BLaER1 treated with 17β-estradiol and CSF1 and Interleukin-3, amounts not matched to agents 10 nM and 100 nM (cell line): ENCODE results near the gene SORBS2.

ENCODE experiments used
- H3K27ac ChIP-seq, 11 experiments: shearing (Covaris generic); formaldehyde crosslinking; 2 replicates each; pipeline ENCODE4 v1.8.1; 2022
- H3K27me3 ChIP-seq, 11 experiments: shearing (Covaris generic); formaldehyde crosslinking; 2 replicates each; pipeline ENCODE4 v1.8.1; 2022
- H3K36me3 ChIP-seq, 11 experiments: shearing (Covaris generic); formaldehyde crosslinking; 2 replicates each; pipeline ENCODE4 v1.8.1; 2022
- H3K4me1 ChIP-seq, 10 experiments: shearing (Covaris generic); formaldehyde crosslinking; 2 replicates each; pipeline ENCODE4 v1.8.1; 2022
- H3K4me2 ChIP-seq, 11 experiments: shearing (Covaris generic); formaldehyde crosslinking; 2 replicates each; pipeline ENCODE4 v1.8.1; 2022
- H3K4me3 ChIP-seq, 10 experiments: shearing (Covaris generic); formaldehyde crosslinking; 2 replicates each; pipeline ENCODE4 v1.8.1; 2022
- H3K9ac ChIP-seq, 11 experiments: shearing (Covaris generic); formaldehyde crosslinking; 2 replicates each; pipeline ENCODE4 v1.8.1; 2022
- H3K9me3 ChIP-seq, 11 experiments: shearing (Covaris generic); formaldehyde crosslinking; replicated peaks in 1 of 11; 2 replicates each; pipeline ENCODE4 v1.8.1; 2022
- H4K20me1 ChIP-seq, 11 experiments: shearing (Covaris generic); formaldehyde crosslinking; 2 replicates each; pipeline ENCODE4 v1.8.1; 2022
- Cebpa-rat ChIP-seq, 11 experiments: shearing (Covaris generic); IDR thresholded peaks; 2 replicates each; pipeline ENCODE4 v1.8.1; 2022

Gene SORBS2

DNA sequence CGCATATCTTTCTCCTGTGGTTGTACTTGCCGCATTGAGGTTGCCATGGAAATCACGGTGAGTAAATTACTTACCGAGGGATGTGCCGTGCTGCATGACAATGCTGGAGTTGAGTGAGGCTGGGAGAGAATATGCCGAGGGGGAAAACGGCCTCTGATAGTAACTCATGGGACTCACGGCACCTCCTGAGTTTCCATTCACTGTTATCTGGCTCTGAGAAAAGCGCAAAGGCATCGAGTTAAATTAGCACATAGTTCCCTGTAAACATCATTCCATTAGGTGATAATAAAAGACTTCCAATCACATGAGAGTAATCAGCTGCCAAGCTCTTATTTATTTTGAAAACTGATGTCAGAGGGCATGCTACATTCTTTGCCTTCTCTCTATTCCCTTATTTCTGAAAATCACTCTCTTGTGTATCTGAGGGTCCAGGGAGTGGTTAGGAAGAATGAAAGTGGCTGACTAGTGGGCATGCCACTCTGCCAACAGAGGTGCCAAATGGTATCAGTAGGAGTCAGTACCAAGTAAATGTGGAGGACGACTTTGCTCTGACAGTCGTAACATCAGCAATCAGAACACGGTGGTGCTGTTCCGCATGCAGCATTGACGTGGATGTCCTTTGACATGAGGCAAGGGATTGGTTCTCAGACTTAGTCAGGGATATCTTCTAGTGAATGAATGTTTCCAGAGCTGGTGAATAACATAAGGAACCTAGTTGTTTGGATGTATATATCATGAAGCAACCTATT is 149.8 kb downstream of the SORBS2 start:
- Histone ChIP-seq H3K27me3 (no peaks in the 10 kb centered on the region), H3K36me3 (no peaks in the 10 kb centered on the region; a peak in 1 of 22 replicates), H3K4me2 (no peak overlapping the region), H3K4me3 (no peak overlapping the region), H3K9ac (no peak overlapping the region), H3K4me1 (no peaks in the 10 kb centered on the region), H4K20me1 (no peaks in the 10 kb centered on the region), H3K27ac (no peak overlapping the region), H3K9me3 (no peaks in the 10 kb centered on the region)
- no peak for TF ChIP-seq Cebpa-rat (IDR thresholded peaks at IDR 0.05)

DNA sequence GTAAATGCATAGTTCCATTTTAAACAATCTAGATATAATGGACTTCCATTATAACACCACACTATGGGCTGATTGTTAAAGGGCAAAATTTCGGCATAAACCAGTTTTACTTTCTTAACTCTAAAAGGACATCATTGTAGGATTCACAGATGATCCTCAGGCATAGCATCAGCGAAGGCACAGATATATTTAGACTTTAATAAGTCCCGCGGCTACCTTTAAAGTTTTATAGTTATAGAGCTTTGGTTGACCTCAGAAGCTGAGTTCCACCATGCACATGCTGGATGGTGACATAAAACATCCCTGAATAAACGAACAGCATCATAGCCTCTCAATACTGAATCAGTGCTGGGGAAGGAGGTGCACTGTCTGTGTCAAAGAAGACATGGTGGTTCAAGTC is 151.7 kb downstream of the SORBS2 start:
- H3K27ac ChIP-seq, result no peak overlapping the region
- H3K27me3 ChIP-seq, result no peaks in the 10 kb centered on the region
- no peaks in the 10 kb centered on the region for H3K4me1 ChIP-seq
- no peaks in the 10 kb centered on the region for H4K20me1 ChIP-seq
- no peak overlapping the region for H3K9ac ChIP-seq
- H3K4me3 ChIP-seq, result no peak overlapping the region
- H3K9me3 ChIP-seq, result no peaks in the 10 kb centered on the region
- H3K4me2 ChIP-seq, result no peak overlapping the region
- no peaks in the 10 kb centered on the region; a peak in 1 of 22 replicates for H3K36me3 ChIP-seq
- TF ChIP-seq Cebpa-rat (IDR thresholded peaks at IDR 0.05), result no peak

DNA sequence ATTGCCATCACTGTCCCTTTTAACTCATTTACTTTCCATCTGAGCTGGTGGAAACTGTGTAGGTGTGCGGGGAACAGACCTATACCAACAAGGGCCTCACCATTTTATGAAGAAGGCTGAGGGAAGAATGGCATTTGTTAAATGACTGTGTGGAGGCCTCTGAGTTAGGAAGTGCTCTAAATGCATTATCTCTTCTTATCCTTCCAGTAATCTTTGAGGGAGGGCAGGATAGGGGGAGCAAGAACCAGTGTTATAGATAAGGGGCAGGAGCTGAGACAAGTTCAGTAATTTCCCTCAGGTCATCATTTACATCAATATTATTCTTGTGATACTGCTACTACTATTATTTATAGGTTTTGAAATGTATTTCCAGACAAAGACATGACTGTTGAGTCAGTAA is 154.3 kb downstream of the SORBS2 start:
- H4K20me1 ChIP-seq, result no peaks in the 10 kb centered on the region
- H3K9ac ChIP-seq, result no peak overlapping the region
- TF ChIP-seq Cebpa-rat (IDR thresholded peaks at IDR 0.05), result no peak
- H3K4me3 ChIP-seq, result no peak overlapping the region
- H3K4me1 ChIP-seq, result no peaks in the 10 kb centered on the region
- H3K27me3 ChIP-seq, result no peaks in the 10 kb centered on the region
- no peak overlapping the region for H3K4me2 ChIP-seq
- H3K9me3 ChIP-seq, result no peaks in the 10 kb centered on the region
- H3K27ac ChIP-seq, result no peak overlapping the region
- H3K36me3 ChIP-seq, result no peaks in the 10 kb centered on the region; a peak in 1 of 22 replicates

DNA sequence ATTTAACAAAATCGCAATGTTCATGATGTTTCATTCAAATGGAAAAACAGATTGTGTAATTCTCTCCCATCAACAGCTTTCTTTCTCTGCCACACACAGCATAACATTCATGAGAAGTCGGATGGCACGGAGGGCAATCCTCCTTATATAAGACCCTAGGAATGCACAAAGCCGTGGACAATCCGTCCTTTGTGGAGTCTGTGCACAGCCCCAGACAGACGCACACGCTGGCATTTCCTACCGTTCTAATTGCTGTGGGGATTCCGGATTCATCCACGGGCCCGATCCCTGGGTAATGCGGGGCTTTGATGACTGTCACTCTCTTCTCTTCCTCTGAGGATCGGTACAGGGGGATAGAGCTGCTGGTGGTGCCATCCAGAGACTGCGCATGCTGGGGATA is 154.8 kb downstream of the SORBS2 start:
- H3K9me3 ChIP-seq, result no peaks in the 10 kb centered on the region
- no peaks in the 10 kb centered on the region for H3K27me3 ChIP-seq
- H3K4me2 ChIP-seq, result no peak overlapping the region
- H3K9ac ChIP-seq, result no peak overlapping the region
- H3K27ac ChIP-seq, result no peak overlapping the region
- no peak overlapping the region for H3K4me3 ChIP-seq
- H3K36me3 ChIP-seq, result no peaks in the 10 kb centered on the region; a peak in 1 of 22 replicates
- no peaks in the 10 kb centered on the region for H3K4me1 ChIP-seq
- TF ChIP-seq Cebpa-rat (IDR thresholded peaks at IDR 0.05), result peak in 1 of 11 experiments; percentile 14; a peak in 1 of 22 replicates
- no peaks in the 10 kb centered on the region for H4K20me1 ChIP-seq

DNA sequence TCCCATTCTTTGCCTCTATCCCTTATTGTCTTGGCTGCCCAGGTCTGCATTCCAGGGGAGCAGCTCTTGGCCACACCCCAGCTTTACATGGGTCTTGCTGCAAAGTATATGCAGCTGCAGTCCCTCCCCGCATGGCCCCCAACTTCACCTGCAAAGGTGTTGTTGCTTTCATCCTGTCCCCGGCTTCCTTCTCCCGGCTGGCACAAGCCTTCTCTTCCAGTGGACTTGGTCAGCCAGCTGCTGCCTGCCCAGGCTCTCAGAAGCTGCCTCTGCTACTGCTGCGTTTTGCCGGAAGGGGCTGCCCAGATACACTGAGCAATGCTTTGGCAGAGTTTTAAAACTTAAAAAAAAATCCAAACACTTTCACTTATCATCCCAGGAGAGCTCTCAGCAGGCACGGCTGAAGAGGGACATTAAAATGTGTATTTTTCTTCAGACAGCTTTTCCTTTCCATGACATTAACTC is 155.5 kb downstream of the SORBS2 start:
- Histone ChIP-seq H3K27me3 (no peaks in the 10 kb centered on the region), H3K27ac (no peak overlapping the region), H3K4me2 (no peak overlapping the region), H3K9ac (no peak overlapping the region), H3K4me1 (no peaks in the 10 kb centered on the region), H3K36me3 (no peaks in the 10 kb centered on the region), H3K9me3 (no peaks in the 10 kb centered on the region), H3K4me3 (no peak overlapping the region), H4K20me1 (no peaks in the 10 kb centered on the region)
- no peak for TF ChIP-seq Cebpa-rat (IDR thresholded peaks at IDR 0.05)

DNA sequence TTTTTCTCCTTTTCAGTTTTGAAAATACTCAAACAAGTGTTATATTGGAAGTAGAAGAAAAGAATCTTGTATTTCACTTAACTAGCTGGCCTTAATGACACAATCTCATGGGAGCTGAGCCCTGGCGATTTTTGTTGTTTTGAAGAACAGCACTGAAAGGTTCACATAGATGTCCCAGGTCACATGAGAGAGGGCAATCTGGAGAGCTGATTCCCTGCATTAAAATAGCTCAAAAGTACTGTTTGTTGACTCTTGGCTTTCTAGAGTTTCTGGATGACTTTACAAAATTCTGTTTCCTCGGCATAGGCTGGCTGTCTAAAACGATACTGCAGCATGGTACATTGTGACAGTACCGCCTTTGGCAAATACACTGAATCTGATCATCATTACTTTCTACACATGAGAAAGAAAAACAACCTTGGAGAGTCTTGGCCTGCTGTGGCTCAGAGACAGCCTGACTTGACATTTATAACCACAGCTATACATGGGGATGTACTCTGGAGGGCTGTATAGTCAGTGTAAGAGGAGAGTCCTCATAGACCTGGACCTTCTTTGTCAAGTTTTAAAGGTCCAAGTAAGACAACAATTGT is 156.9 kb downstream of the SORBS2 start:
- TF ChIP-seq Cebpa-rat (IDR thresholded peaks at IDR 0.05), result no peak
- H3K4me2 ChIP-seq, result no peak overlapping the region
- H3K27me3 ChIP-seq, result no peaks in the 10 kb centered on the region
- H4K20me1 ChIP-seq, result no peaks in the 10 kb centered on the region
- H3K4me3 ChIP-seq, result no peak overlapping the region
- H3K27ac ChIP-seq, result no peak overlapping the region
- no peak overlapping the region for H3K9ac ChIP-seq
- no peaks in the 10 kb centered on the region for H3K4me1 ChIP-seq
- no peaks in the 10 kb centered on the region for H3K36me3 ChIP-seq
- no peaks in the 10 kb centered on the region for H3K9me3 ChIP-seq

DNA sequence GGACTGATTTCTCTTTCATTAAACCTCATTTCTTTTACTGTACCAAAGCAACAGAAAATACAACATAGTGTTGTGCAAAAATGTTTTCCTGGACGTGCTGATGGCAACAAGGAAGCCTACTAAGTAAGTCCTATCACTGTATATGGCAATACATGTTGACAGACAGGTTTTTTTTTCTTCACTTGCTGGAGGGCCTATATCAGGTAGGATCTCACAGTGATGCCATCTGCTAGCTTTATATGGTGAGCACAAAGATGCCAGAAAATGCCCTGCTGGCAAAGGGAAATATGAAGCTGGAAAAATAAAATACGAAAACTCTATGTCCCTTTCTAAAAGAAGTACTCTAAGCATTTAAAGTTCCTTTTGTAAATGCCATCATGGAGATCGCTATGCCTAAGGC is 157.7 kb downstream of the SORBS2 start:
- H3K9ac ChIP-seq, result no peak overlapping the region
- H3K9me3 ChIP-seq, result no peaks in the 10 kb centered on the region
- H3K4me1 ChIP-seq, result no peaks in the 10 kb centered on the region
- no peaks in the 10 kb centered on the region for H3K36me3 ChIP-seq
- no peak overlapping the region for H3K27ac ChIP-seq
- no peak overlapping the region for H3K4me2 ChIP-seq
- H4K20me1 ChIP-seq, result no peaks in the 10 kb centered on the region
- H3K4me3 ChIP-seq, result no peak overlapping the region
- no peak for TF ChIP-seq Cebpa-rat (IDR thresholded peaks at IDR 0.05)
- no peaks in the 10 kb centered on the region for H3K27me3 ChIP-seq

DNA sequence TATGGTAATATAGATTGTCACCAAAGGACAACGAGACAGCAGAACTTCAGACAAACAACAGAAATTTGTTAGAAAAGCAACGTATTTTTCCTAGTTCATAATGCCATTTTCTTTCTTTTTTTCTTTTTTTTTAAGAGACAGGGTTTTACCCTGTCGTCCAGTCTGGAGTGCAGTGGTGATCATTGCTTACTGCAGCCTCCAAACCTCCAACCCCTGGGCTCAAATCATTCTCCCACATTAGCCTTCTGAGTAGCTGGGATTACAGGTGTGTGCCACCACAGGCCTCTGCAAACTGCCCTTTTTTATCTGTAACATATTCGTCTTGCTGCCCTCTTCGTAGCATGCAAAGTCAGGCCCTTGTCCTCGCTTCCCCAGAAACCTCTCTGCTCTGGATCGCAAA is 160.1 kb downstream of the SORBS2 start:
- Histone ChIP-seq H3K27me3 (no peaks in the 10 kb centered on the region), H3K4me1 (no peaks in the 10 kb centered on the region), H4K20me1 (no peaks in the 10 kb centered on the region), H3K9ac (no peak overlapping the region), H3K9me3 (no peaks in the 10 kb centered on the region), H3K4me2 (no peak overlapping the region), H3K36me3 (no peaks in the 10 kb centered on the region), H3K27ac (no peak overlapping the region), H3K4me3 (no peak overlapping the region)
- no peak for TF ChIP-seq Cebpa-rat (IDR thresholded peaks at IDR 0.05)

DNA sequence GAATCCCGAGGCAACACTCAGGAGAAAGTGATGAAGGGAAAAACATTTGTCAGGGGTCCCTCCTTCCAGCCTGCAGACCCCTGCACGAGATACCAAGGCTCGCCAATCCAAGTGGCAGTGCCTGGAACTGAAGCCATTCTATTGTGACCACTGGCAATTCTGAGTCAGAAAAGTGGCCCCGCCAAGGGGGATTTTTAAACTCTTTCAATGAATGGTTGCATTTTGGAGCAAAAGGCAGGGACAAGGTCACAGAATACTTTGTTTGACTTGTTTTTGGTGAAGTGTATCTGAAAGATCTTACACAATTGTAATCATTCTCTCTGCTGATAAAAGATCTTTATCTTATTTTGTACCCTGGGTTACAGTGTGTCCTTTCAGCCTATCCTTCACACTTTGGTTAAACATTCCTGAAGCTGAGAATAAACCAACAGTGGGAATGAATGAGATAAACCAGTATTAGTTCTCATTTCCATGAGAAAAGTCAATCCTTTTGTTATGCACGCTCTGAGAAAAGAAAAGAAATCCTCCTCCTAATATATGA is 160.8 kb downstream of the SORBS2 start:
- H3K4me2 ChIP-seq, result no peak overlapping the region
- TF ChIP-seq Cebpa-rat (IDR thresholded peaks at IDR 0.05), result no peak
- H3K36me3 ChIP-seq, result no peaks in the 10 kb centered on the region

DNA sequence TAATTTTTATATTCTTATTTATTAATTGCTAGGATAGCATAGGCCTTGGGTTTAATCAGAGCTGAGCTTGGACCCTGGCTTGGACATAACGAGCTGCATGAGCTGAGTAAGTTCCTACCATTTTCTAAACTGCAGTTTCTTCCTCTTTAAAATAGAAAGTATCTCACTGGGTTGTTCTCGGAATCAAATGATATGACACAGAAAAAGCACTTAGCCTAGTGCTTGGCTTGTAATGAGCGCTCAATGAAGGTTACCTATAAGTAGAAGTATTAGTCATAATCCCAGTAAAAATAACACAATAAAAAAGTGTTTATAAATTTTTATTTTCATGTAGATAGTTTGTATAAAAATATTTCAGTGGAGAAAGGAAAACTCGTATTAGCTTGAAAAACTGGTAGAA is 163.4 kb downstream of the SORBS2 start:
- no peak overlapping the region for H3K9ac ChIP-seq
- H3K27ac ChIP-seq, result no peak overlapping the region
- H3K36me3 ChIP-seq, result no peaks in the 10 kb centered on the region
- peaks cover 0 to 9% (median 0%) of the 10 kb centered on the region in 10 experiments; a peak in 4 of 20 replicates for H3K4me1 ChIP-seq
- no peaks in the 10 kb centered on the region for H3K9me3 ChIP-seq
- H3K27me3 ChIP-seq, result no peaks in the 10 kb centered on the region
- no peak for TF ChIP-seq Cebpa-rat (IDR thresholded peaks at IDR 0.05)
- no peaks in the 10 kb centered on the region for H4K20me1 ChIP-seq
- no peak overlapping the region for H3K4me3 ChIP-seq
- H3K4me2 ChIP-seq, result no peak overlapping the region

More for the DNA sequence above, 160.8 kb downstream of the SORBS2 start:
- no peak overlapping the region for H3K27ac ChIP-seq
- no peaks in the 10 kb centered on the region for H4K20me1 ChIP-seq
- H3K9ac ChIP-seq, result no peak overlapping the region
- H3K27me3 ChIP-seq, result no peaks in the 10 kb centered on the region
- no peaks in the 10 kb centered on the region for H3K9me3 ChIP-seq
- no peaks in the 10 kb centered on the region for H3K4me1 ChIP-seq
- no peak overlapping the region for H3K4me3 ChIP-seq
